Panc1 (cell line): ENCODE results near the gene THAP10. TPM values are rescaled to one million over a fixed set of nuclear protein-coding genes. Genes with fewer than 3 reads are reported as not detected.

ENCODE experiments used
- ATAC-seq: fragments of 200-7000 bp; cut with Tn5 transposase; 2 replicates; pipeline ENCODE4 v1.9.1; 2020; ENCODE audit warnings: mild to moderate bottlenecking, moderate library complexity
- BruUV-seq: library from RNA; stranded (reverse); fragments of 400-500 nt; replicated peaks from 2 replicates; lab custom pipeline; 2021; lab: Mats Ljungman, UMichigan
- CTCF ChIA-PET: fragments of 300-600 bp; sonication (Branson Sonifier 250); formaldehyde crosslinking; loops from one replicate; lab custom pipeline; 2022; ENCODE audit warnings: antibody characterized with exemption; lab: Charles Lee
- POLR2A ChIA-PET: fragments of 300-600 bp; sonication (Branson Sonifier 250); formaldehyde crosslinking; loops from one replicate; lab custom pipeline; 2022; ENCODE audit warnings: antibody characterized with exemption; lab: Charles Lee
- DNase-seq: peaks from one replicate; pipeline ENCODE4 v3.0.0-alpha.2; 2010; ENCODE audit warnings: low read depth, low spot score
- H3K27ac ChIP-seq: 2 replicates; pipeline ENCODE4 v1.5.1; 2011; ENCODE audit warnings: mild to moderate bottlenecking, low read length, inconsistent platforms
- H3K27me3 ChIP-seq: fragments of 200-500 bp; sonication (Bioruptor generic); 2 replicates; pipeline ENCODE4 v1.6.0; 2014; ENCODE audit warnings: low read length, inconsistent platforms; ENCODE audit not compliant: control insufficient read depth, insufficient read depth
- H3K36me3 ChIP-seq: fragments of 200-500 bp; sonication (Bioruptor generic); 2 replicates; pipeline ENCODE4 v1.5.1; 2014; ENCODE audit warnings: inconsistent platforms, mild to moderate bottlenecking, low read length, moderate library complexity; ENCODE audit not compliant: control insufficient read depth, insufficient read depth
- H3K4me1 ChIP-seq: 2 replicates; pipeline ENCODE4 v1.5.1; 2011; ENCODE audit warnings: inconsistent platforms, mild to moderate bottlenecking, low read length, moderate library complexity; ENCODE audit not compliant: control insufficient read depth, insufficient read depth
- H3K4me3 ChIP-seq, 2 experiments: 2 replicates each; pipeline ENCODE4 v1.5.1; 2011 to 2012; ENCODE audit warnings: low read depth in 2 of 2, low read length in 2 of 2, mild to moderate bottlenecking in 2 of 2, inconsistent platforms in 1 of 2, moderate library complexity in 1 of 2
- H3K9me3 ChIP-seq: fragments of 200-500 bp; sonication (Bioruptor generic); 2 replicates; pipeline ENCODE4 v1.5.1; 2014; ENCODE audit warnings: low read depth, mild to moderate bottlenecking, inconsistent platforms, low read length, moderate library complexity; ENCODE audit not compliant: control insufficient read depth, insufficient read depth
- CTCF ChIP-seq: fragments of 450-650 bp; IDR thresholded peaks from 2 replicates; pipeline ENCODE4 v1.5.1; 2017; ENCODE audit warnings: mild to moderate bottlenecking
- POLR2AphosphoS5 ChIP-seq: IDR thresholded peaks from 2 replicates; pipeline ENCODE4 v1.6.1; 2012; ENCODE audit warnings: mild to moderate bottlenecking, low read depth, low read length, moderate library complexity
- REST ChIP-seq, 2 experiments: IDR thresholded peaks; 2 replicates each; pipeline ENCODE4 v1.6.1; 2011 to 2012; ENCODE audit warnings: low read depth in 2 of 2, control low read depth in 1 of 2, low read length in 1 of 2, mild to moderate bottlenecking in 1 of 2, moderate library complexity in 1 of 2; ENCODE audit not compliant: insufficient read depth in 1 of 2
- SIN3A ChIP-seq: IDR thresholded peaks from 2 replicates; pipeline ENCODE4 v1.6.1; 2012; ENCODE audit warnings: low read depth, mild to moderate bottlenecking, low read length, moderate library complexity, borderline replicate concordance; ENCODE audit not compliant: insufficient read depth
- TCF7L2 ChIP-seq: IDR thresholded peaks from 2 replicates; pipeline ENCODE4 v1.6.1; 2011; ENCODE audit warnings: mild to moderate bottlenecking, low read depth, low read length, inconsistent platforms
- in situ Hi-C: cut with HindIII; loops from 2 replicates; pipeline ENCODE4 v1.10.0; 2016; ENCODE audit warnings: low sequenced_read_pairs, low pct_unique_long_range_greater_than_20kb
- intact Hi-C: fragments of 100-400 bp; cut with micrococcal nuclease; formaldehyde crosslinking; loops from one replicate; pipeline ENCODE4 v1.10.0; 2022; ENCODE audit not compliant: unreplicated experiment
- total RNA-seq: library from RNA; stranded (reverse); gene quantifications from one replicate; pipeline ENCODE4 v1.2.1, GENCODE V29; 2021; ENCODE audit not compliant: unreplicated experiment

THAP10 gene
- total RNA-seq, 1 experiment from 2014 or later, result 6.7 TPM

- ATAC-seq (no peak), DNase-seq (no peak)
- Histone ChIP-seq H3K27me3 (no peaks in the 10 kb centered on the region), H3K36me3 (peaks cover 5% of the 10 kb centered on the region), H3K4me3 (no peak overlapping the region), H3K9me3 (no peaks in the 10 kb centered on the region), H3K4me1 (peaks cover 28% of the 10 kb centered on the region), H3K27ac (peak overlapping the region; percentile 66; the same call in 1 of the 2 replicates)
- intact Hi-C loops (no loop called here), in situ Hi-C loops (no loop called here)
- no TSS peak for BruUV-seq
- ChIA-PET POLR2A (interaction anchor here (0.5 kb wide), 1 partner anchor 251 kb away, joined by 6 read pairs; no protein-coding TSS in a partner anchor), CTCF (interaction anchor here (0.9 kb wide), 1 partner anchor 19 kb away, joined by 5 read pairs; no protein-coding TSS in a partner anchor)
- TF ChIP-seq POLR2AphosphoS5 (no peak), TCF7L2 (no peak), CTCF (no peak), REST (IDR thresholded peaks at IDR 0.05; ENCODE audit: insufficient read depth in 1 of 2, low read depth in 2 of 2, low read length in 1 of 2) (no peak), SIN3A (no peak)
Measured at GRCh38 chr15:70855764-70856163, 36.5 kb downstream of the THAP10 start.

GRCh38 chr15:70854666-70854976 is 37.6 kb downstream of the THAP10 start:
- Histone ChIP-seq H3K27ac (peak overlapping the region; percentile 90), H3K27me3 (no peaks in the 10 kb centered on the region), H3K4me1 (peaks cover 28% of the 10 kb centered on the region), H3K9me3 (no peaks in the 10 kb centered on the region), H3K4me3 (peak overlapping the region; percentile 69 to 86), H3K36me3 (peaks cover 5% of the 10 kb centered on the region)
- no peak for DNase-seq
- TF ChIP-seq POLR2AphosphoS5 (no peak), CTCF (peak; percentile 46)
- peak; percentile 51 for ATAC-seq
- intact Hi-C loops (no loop called here), in situ Hi-C loops (no loop called here)
- POLR2A ChIA-PET, result interaction anchor here (0.7 kb wide), 1 partner anchor 93 kb away, joined by 6 read pairs; no protein-coding TSS in a partner anchor
- CTCF ChIA-PET, result interaction anchor here (1.2 kb wide), 1 partner anchor 29 kb away, joined by 4 read pairs; no protein-coding TSS in a partner anchor
- BruUV-seq, result no TSS peak
